IPS-NIHi7 (cell line): Measurements from ENCODE around the gene CEP112.

Experiments
- DNase-seq: peaks from one replicate; pipeline ENCODE4 v3.0.0; 2012; ENCODE audit warnings: mixed read lengths; ENCODE audit errors: extremely low spot score

The CEP112 gene

DNA sequence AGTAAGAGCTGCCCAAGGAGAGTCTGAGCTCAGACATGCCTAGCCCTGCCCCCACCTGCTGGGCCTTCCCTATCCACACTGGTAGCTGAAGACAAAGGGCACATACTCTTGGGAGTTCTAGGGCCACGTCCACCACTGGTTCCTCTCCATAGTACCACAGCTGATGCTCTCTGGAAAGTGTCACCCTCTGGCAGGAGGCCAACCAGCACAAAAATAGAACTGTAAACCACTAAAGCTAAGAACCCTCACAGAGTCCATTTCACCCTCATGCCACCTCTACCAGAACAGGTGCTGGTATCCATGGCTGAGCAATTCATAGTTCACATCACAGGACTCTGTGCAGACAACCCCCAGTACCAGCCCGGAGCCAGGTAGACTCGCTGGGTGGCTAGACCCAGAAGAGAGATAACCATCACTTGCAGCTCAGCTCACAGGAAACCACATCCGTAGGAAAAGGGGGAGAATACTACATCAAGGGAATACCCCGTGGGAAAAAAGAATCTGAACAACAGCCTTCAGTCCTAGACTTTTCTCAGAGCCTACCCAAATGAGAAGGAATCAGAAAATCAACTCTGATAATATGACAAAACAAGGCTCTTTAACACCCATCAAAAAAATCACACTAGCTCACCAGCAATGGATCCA lies 115.3 kb downstream of the CEP112 start:
- no peak for DNase-seq

DNA sequence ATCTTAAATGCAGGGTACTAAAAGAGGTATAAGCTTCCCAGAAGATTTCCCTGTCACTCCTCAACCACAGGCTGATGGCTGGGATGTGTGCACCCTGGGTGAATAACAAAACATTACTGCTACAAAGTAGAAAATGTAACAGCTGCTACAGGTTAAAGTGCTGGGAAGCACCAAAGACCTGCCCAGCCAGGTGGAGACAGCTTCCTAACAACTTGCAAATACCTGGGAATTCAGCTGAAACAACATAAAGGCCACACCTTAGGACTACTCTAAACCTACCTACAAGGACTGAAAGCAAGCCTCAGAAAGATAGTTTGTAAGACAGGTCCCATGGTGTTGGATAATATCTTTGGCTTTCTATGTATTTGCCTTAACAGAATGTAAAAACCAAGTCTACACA lies 118.5 kb downstream of the CEP112 start:
- DNase-seq: no peak

GRCh38 chr17:66063686-66064085 lies 128.2 kb downstream of the CEP112 start:
- no peak for DNase-seq

DNA sequence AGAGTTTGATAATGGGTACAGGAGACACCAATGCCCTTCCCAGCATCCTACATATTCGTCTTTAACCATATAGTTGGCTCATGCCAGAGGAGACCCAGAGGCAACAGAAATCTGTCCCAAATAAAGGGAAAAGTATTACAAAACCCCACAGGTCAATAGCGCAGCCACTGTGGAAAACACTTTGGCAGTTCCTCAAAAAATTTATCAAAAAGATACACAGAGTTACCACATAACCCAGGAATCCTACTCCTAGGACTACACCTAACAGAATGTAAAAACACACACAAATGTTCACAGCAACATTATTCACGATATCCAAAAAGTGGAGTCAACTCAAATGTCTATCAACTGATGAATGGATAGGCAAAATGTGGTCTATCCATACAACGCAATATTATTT lies 135.8 kb downstream of the CEP112 start:
- no peak for DNase-seq

DNA sequence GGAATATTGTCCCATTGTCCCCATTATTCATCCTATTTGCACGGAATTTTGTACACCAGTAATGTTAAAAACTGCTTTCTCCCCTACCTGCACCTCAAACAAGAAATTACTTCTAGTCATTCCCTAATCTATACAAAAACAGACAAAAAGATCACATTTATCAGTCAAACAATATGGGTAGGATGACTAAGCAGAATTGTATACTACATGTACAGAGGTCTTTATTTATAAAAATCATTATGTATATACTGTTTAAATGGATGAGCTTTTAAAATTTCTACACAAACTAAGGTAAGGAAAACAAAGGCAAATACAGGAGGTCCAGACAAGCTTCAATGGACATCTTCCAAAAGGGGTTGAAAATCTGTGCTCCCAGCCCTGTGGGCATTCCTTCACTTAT lies 137.7 kb downstream of the CEP112 start:
- no peak for DNase-seq

DNA sequence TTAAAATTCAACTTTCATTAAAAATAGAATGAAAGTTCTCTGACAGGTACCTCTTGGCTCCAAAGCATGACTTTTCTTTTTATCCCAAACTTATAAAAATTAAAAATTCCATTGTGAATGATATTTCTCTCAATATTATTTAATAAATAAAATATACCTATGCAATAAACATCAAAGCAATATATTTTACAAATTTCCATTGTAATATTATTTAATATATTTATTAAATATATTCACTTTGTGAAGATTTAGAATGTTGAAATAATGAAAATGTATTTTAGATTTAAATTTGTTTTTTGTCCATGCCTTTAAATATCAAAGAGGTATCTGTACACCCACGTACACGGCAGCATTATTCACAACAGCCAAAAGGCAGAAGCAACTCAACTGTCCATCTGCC lies 147.8 kb downstream of the CEP112 start:
- DNase-seq: no peak

DNA sequence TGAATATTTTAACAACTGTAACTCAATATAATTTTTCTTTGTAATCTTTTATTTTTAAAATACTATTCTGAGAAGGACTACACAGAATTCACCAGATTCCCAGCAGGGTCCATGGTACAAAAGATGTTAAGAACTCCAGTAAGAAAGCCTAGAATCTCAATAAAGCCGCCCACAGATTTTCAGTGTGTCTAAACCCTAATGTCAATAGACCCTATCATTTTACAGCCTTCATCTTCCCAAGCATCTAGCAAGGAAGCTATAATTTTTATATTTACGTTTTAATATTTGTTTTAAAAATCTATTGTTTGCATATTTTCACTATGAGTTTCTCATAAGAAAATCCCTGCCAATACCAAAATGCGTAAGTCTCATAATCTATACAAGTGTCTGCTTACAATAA lies 148.5 kb downstream of the CEP112 start:
- DNase-seq: no peak

GRCh38 chr17:66040402-66040801 lies 151.5 kb downstream of the CEP112 start:
- no peak for DNase-seq

DNA sequence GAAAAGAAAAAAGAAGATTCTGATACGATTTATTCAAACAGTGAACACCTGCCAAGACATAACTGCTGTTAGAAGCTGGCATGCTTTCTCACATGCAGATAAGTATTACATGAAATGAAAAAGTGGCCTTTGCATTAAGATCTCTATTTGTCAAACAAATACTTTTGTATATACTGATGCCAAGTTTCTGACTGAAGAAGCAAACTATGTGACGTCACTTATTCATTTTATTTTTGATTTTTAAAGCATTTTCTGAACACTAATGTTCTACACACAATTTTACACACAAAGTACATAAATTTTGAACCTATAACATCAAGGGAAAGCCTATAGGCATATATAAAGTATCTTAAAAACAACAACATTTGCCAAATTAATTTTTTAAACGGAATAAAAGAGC lies 153.8 kb downstream of the CEP112 start:
- no peak for DNase-seq

DNA sequence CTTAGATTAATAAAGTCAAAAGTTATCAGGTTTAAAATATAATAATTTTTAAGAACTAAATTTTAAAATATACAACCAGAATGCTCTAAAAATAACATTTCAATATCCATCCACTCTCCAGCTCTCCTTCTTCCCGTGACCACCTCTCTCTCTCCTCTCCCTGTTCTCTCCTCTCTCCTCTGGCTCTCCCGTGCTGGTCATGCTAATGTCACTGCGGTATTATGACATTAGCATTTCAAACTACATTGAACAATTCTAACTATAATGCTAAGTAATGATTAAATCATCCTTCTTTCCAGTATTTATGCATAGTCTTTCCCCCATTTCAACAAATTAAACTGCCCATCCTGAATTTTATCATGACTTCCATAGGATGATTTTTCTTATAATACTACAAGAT lies 154.7 kb downstream of the CEP112 start:
- DNase-seq: no peak

DNA sequence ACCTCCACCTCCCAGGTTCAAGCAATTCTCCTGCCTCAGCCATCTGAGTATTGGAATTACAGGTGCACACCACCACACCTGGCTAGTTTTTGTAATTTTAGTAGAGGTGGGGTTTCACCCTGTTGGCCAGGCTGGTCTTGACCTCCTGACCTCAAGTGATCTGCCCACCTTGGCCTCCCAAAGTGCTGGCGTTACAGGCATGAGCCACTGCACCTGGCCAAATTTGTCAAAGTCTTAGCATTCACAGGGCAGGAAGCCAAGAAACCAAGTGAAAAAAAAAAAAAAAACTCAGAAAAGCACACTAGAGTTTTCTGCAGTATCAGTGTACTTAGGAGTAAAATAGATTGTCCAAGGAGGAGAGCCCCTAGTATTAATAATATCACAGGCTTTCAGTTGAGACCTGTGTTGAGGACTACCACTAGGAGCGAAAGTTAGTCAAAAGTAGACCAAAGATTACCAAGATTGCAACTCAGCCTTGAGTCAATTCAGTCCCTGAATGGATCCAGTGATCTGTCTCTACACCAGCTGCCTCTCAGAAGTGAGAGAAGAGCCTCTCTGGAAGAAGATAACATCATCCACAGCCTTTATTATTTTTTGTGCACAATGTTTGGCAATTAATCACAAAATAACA lies 159.7 kb downstream of the CEP112 start:
- DNase-seq: no peak

DNA sequence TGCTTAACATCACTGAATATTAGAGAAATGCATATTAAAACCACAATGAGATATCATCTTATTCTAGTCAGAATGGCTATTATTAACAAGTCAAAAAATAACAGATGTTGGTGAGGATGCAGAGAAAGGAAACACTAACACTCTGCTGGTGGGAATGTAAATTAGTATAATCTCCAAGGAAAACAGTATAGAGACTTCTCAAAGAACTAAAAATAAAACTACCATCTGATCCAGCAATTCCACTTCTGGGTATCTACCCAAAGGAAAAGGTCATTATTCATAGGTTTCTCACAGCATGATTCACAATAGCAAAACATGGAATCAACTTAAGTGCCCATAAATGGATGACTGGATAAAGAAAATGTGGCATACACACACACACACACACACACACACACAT lies 166.4 kb downstream of the CEP112 start:
- no peak for DNase-seq

DNA sequence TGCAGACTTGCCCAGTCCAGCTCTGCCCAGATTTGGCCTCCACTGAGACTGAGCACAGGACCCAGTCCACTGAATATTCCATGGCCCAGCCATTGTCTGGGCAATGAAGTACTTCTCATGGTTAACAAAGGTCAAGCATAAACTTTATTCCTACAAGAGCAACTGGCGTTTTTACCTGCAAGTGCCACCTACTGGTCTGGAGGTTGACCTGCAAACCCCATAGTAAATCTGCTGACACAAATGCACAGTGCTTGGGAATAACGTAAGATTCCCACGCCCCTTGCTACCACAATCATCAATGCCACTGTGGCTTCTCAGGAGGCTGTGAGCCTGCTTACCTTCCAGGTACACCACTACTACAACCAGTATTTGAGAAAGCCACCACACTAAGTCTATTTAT lies 170.2 kb downstream of the CEP112 start:
- no peak for DNase-seq

DNA sequence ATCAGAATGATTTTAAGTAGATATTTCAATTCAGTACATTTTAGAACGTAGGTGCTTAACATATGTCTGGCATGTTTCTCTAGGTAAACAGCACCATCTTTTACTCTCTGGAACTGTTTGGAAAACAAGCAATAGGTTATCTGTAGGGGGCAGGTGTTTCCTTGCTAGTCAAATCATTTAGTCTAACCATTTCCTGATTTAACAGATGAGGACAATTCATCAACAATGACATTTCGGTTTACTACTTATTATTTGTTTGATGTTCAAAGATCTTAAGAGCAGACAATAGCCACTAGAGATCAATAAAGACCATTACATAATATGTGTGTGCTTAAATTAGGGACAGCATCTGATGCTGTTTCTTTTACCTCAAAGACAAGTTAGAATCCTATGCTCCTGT lies 173.1 kb downstream of the CEP112 start:
- no peak for DNase-seq

GRCh38 chr17:66016231-66016630 lies 175.7 kb downstream of the CEP112 start:
- DNase-seq: no peak

GRCh38 chr17:66008680-66009079 lies 183.3 kb downstream of the CEP112 start:
- DNase-seq: no peak

DNA sequence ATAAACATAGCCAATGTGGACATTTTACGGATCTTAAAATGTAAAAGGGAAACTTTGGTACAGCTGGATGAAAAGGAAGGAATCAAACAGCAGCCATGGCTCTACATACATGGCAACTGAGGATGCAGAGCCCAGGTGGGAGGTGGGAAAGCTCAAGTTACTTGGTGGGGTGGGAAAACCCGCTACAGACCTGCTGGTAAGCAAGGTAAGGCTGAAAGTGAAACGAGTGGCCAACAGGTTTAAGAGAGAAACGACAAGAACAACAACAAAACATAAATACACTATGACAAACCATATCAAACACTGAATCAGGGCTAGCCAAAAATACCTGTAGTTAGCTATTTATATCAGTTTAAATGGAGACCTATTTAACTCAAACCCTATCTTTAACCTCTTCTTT lies 185.3 kb downstream of the CEP112 start:
- no peak for DNase-seq

- DNase-seq: no peak
Observed at GRCh38 chr17:66002812-66003211, 189.1 kb downstream of the CEP112 start.

GRCh38 chr17:66002063-66002585 lies 189.8 kb downstream of the CEP112 start:
- DNase-seq: no peak

DNA sequence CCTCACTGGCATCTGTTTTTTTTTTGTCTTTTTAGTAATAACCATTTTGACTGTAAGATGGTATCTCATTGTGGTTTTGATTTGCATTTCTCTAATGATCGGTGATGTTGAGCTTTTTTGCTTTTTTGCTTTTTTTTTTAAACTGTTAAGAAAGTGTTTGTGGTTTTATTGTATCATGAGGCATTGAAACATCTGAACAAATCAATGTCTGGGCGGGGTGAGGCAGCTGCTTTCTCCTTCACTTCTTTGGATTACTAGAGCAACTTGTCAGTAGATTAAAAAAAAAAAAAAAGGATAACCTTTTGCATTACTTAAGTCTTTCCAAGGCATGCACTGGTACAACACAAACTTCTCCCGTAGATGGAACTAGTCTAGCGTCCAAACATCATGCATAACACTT lies 191.7 kb downstream of the CEP112 start:
- DNase-seq: no peak

GRCh38 chr17:65998675-65999074 lies 193.3 kb downstream of the CEP112 start:
- no peak for DNase-seq

DNA sequence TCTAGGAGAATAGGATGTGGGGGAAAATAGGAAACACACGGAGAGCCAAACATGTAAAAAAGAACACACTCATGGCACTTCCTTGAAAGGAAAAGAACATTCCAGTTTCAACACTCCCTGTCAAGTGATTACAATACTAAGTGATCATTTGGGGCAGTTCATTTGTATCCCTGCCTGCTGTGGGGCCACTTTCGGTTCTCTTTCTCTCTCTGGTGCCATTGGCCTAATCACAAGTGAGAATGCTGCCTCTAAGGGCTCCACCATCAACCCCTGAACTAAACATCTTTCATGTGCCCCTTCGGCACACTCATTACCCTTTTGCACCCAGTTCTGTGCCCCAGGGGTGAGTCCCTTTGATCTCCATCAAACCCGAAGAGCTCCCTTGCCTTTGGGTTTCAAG lies 197.3 kb downstream of the CEP112 start:
- DNase-seq: no peak

- no peak for DNase-seq
Observed at GRCh38 chr17:65994114-65994513, 197.8 kb downstream of the CEP112 start.

- DNase-seq: no peak
Observed at GRCh38 chr17:65990593-65990992, 201.3 kb downstream of the CEP112 start.
